GM06990 (cell line): ENCODE data around the gene MSH4.

Experiments
- DNase-seq: peaks from one replicate; pipeline ENCODE4 v3.0.0-alpha.2; 2011; ENCODE audit not compliant: insufficient read length; ENCODE audit errors: extremely low read depth
- H3K27me3 ChIP-seq: replicated peaks from 2 replicates; pipeline ENCODE4 v1.6.0; 2011; ENCODE audit warnings: low read length; ENCODE audit not compliant: control insufficient read depth, insufficient read depth
- H3K36me3 ChIP-seq: 2 replicates; pipeline ENCODE4 v1.5.1; 2011; ENCODE audit warnings: low read length; ENCODE audit not compliant: control insufficient read depth, insufficient read depth
- H3K4me3 ChIP-seq: replicated peaks from 2 replicates; pipeline ENCODE4 v1.5.1; 2011; ENCODE audit warnings: low read depth, mild to moderate bottlenecking, control low read depth, low read length
- TF ChIP-seq, protein P1 (sequence below): IDR thresholded peaks from 2 replicates; pipeline ENCODE4 v1.5.1; 2011; ENCODE audit warnings: low read length, control low read depth, mild to moderate bottlenecking, inconsistent platforms; ENCODE audit not compliant: insufficient read depth, poor library complexity, severe bottlenecking

Gene MSH4

DNA sequence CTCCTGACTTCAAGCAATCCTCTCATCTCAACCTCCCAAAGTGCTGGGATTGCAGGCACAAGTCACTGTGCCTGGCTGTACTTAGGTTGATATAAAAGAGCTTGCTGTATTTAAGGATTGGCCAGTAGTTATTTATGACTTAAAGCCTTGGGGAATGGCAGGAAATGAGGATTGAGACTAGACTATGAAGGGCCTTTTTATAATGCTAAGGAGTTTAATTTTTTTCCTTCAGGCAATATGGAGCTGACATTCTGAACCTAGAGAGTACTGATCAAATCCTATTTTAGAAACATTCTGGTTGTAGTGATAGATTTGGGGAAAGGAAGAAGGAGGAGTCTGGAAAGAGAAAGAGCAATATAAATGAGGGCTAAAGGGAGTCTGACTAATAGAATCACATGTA is 44.7 kb downstream of the MSH4 start:
- no peaks in the 10 kb centered on the region for H3K27me3 ChIP-seq
- TF ChIP-seq, protein P1, sequence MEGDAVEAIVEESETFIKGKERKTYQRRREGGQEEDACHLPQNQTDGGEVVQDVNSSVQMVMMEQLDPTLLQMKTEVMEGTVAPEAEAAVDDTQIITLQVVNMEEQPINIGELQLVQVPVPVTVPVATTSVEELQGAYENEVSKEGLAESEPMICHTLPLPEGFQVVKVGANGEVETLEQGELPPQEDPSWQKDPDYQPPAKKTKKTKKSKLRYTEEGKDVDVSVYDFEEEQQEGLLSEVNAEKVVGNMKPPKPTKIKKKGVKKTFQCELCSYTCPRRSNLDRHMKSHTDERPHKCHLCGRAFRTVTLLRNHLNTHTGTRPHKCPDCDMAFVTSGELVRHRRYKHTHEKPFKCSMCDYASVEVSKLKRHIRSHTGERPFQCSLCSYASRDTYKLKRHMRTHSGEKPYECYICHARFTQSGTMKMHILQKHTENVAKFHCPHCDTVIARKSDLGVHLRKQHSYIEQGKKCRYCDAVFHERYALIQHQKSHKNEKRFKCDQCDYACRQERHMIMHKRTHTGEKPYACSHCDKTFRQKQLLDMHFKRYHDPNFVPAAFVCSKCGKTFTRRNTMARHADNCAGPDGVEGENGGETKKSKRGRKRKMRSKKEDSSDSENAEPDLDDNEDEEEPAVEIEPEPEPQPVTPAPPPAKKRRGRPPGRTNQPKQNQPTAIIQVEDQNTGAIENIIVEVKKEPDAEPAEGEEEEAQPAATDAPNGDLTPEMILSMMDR: no peak
- H3K4me3 ChIP-seq: no peak overlapping the region
- no peaks in the 10 kb centered on the region for H3K36me3 ChIP-seq
- no peak for DNase-seq

- no peaks in the 10 kb centered on the region for H3K27me3 ChIP-seq
- no peak for DNase-seq
- H3K4me3 ChIP-seq: no peak overlapping the region
- TF ChIP-seq, protein P1: no peak
- no peaks in the 10 kb centered on the region for H3K36me3 ChIP-seq
Observed at GRCh38 chr1:75845576-75845975, 48.9 kb downstream of the MSH4 start.

DNA sequence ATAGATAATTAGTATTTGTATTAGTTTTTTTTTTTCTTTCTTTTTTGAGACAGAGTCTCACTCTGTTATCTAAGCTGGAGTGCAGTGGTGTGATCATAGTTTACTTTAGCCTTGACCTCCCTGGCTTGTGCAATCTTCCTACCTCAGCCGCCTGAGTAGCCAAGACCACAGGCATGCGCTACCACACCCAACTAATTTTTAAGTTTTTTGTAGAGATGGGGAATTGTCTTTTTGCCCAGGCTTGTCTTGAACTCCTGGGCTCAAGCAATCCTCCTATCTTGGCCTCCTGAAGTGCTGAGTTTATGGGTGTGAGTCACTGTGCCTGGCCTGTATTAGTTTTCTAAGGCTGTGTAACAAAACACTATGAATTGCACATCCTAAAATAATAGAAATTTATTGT is 58.3 kb downstream of the MSH4 start:
- Histone ChIP-seq H3K27me3 (no peaks in the 10 kb centered on the region), H3K36me3 (no peaks in the 10 kb centered on the region), H3K4me3 (no peak overlapping the region)
- no peak for DNase-seq
- TF ChIP-seq, protein P1: no peak

DNA sequence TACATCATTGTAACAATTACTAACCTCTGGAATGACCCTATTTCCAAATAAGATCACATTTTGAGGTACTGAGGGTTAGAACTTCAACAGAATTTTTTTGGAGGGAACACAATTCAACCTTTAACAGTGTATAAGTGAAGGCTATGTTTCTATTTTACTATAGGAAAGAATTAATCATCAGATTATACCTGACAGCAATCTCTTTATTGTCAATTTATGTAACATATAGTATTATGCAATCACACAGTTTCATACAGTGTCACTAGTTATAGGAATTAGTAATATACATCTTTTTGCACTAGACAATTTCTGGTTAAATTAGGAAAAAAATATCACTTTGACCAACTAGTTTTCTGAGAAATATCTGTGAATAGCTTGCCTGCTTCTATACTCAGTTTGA is 59.1 kb downstream of the MSH4 start:
- H3K36me3 ChIP-seq: no peaks in the 10 kb centered on the region
- TF ChIP-seq, protein P1: no peak
- no peak overlapping the region for H3K4me3 ChIP-seq
- H3K27me3 ChIP-seq: no peaks in the 10 kb centered on the region
- no peak for DNase-seq

GRCh38 chr1:75861831-75862230 is 65.1 kb downstream of the MSH4 start:
- H3K27me3 ChIP-seq: no peaks in the 10 kb centered on the region
- TF ChIP-seq, protein P1: no peak
- no peak for DNase-seq
- H3K36me3 ChIP-seq: no peaks in the 10 kb centered on the region
- no peak overlapping the region for H3K4me3 ChIP-seq

DNA sequence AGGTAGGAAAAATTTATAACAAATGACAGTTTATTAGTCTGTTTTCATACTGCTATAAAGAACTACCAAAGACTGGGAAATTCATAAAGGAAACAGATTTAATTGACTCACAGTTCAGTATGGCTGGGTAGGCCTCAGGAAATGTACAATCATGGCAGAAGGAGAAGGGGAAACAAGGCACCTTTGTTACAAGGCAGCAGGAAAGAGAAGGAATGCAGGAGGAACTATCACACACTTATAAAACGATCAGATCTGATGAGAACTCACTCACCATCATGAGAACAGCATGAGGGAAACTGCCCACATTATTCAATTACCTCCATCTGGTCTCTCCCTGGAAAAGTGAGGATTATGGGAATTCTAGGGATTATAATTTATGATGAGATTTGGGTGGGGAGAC is 74.3 kb downstream of the MSH4 start:
- no peak overlapping the region for H3K4me3 ChIP-seq
- no peaks in the 10 kb centered on the region for H3K27me3 ChIP-seq
- TF ChIP-seq, protein P1: no peak
- no peaks in the 10 kb centered on the region for H3K36me3 ChIP-seq
- DNase-seq: no peak
